Stimulated activated CD4-positive, alpha-beta T cell treated with anti-CD3 and anti-CD28 coated beads, Interleukin-1b, Interleukin-23, amount 100 ng/mL, for 1 hour (primary cell): ENCODE data around the gene COL21A1.
"Not testable (repeated sequence)": the region's sequence is repeated elsewhere in the genome, so short reads cannot be mapped to it uniquely, and the experiment has no call there.

Source experiments
- DNase-seq, 2 donors: peaks; one replicate each; pipeline ENCODE4 v3.0.0-alpha.2; 2020; ENCODE audit warnings: low read depth in 2 of 2

COL21A1 gene

GRCh38 chr6:56048601-56049000 lies 198.8 kb downstream of the COL21A1 start:
- DNase-seq = no peak

GRCh38 chr6:56047931-56048540 lies 199.3 kb downstream of the COL21A1 start:
- no peak for DNase-seq

- DNase-seq = no peak
Measured at GRCh38 chr6:56046576-56046975, 200.8 kb downstream of the COL21A1 start.

DNA sequence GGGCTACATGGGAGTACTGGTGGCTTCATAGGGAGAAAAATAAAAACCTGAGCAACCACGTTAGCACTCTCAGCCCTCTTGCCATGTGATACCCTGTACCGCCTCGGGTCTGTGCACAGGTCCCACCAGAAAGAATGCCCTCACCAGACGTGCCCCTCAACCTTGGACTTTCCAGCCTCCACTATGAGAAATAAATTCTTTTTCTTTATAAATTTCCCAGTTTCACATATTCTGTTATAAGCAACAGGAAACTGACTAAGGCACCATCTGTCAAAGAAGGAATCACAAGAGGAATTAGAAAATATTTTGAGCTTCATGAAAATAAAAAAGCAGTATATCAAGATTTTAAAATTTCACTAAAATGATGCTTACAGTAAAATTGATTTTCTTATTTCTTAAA lies 203.6 kb downstream of the COL21A1 start:
- no peak for DNase-seq

- DNase-seq = no peak
Measured at GRCh38 chr6:56043076-56043475, 204.3 kb downstream of the COL21A1 start.

DNA sequence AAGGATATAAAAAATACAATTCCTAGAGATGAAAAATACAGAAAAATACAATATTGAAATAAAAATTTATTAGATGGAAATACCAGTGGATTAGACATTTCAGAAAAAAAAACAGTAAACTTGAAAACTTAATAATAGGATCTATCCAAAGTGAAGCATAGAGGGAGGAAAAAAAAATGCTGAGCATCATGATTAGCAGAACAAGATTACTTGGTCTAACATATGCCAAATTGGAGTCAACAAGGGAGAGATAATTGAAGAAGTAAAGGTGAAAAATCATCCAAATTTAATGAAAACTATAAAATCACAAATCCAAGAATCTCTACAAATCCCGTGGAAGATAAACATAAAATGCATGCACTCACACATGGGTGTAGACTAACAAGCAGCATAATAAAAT lies 205.8 kb downstream of the COL21A1 start:
- DNase-seq = no peak

- DNase-seq = no peak
Measured at GRCh38 chr6:56040889-56041301, 206.5 kb downstream of the COL21A1 start.

DNA sequence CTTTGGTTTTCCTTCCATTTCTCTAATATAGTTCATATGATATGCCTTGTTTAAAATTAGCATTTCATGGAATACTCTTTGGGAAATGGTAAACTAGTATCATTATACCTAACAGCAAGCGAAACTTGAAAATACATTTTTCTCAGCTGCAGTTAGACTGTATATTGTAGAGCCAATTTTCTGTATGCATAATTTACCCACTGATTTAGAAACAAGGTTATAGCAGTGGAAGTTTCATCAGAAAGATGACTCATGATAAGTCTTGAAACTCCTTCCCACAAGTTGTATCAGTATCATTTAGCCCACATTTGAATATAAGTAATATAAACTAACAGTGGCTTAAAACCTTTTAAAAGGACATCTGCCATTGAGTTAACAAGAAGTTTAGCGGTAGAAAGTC lies 207.2 kb downstream of the COL21A1 start:
- no peak for DNase-seq

DNA sequence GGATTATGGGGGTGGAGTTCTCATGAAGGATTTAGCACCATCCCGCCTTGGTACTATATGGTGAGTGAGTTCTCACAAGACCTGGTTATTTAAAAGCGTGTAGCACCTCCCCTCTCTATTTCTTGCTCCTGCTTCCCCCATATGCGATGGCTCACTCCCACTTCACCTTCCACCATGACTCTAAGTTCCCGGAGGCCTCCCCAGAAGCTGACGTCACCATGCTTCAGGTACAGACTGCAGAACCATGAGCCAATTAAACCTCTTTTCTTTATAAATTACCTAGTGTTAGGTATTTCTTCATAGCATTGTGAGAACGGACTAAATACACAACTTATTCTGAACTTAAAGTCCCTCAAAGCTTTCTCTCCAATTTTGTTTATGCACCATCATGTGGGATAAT lies 208.6 kb downstream of the COL21A1 start:
- no peak for DNase-seq

- no peak for DNase-seq
Measured at GRCh38 chr6:56037601-56038000, 209.8 kb downstream of the COL21A1 start.

DNA sequence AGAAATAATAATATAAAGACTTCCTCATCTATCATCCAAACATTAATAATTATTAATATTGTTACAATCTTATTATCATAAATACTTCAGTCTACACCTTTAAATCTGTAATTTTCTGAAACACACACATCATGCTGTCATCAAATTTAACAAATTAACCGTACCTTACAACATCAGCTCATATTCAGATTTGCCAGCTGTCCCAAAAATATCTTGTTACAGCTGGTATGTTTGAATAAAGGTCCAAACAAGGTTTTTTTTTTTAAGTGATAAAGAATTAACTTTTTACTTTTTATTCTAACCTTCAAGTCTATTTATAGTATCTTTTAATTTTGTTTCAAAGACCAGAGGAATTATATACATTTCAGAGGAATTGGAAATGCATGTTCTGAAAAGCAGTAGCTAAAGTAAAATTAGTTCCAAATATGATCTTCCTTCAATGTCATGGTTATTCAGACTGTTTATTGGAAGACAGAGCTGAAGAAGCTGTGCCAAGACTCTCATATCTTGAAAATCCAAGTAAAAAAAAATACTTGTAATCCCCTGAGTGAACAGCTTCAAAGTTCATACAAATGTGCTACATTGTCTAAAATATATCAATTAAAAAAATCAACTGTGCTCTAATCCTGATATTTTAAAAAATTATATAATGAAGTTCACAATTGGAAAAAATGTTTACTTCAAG lies 210.3 kb downstream of the COL21A1 start:
- DNase-seq = no peak

- DNase-seq = no peak
Measured at GRCh38 chr6:56033401-56033800, 214.0 kb downstream of the COL21A1 start.

DNA sequence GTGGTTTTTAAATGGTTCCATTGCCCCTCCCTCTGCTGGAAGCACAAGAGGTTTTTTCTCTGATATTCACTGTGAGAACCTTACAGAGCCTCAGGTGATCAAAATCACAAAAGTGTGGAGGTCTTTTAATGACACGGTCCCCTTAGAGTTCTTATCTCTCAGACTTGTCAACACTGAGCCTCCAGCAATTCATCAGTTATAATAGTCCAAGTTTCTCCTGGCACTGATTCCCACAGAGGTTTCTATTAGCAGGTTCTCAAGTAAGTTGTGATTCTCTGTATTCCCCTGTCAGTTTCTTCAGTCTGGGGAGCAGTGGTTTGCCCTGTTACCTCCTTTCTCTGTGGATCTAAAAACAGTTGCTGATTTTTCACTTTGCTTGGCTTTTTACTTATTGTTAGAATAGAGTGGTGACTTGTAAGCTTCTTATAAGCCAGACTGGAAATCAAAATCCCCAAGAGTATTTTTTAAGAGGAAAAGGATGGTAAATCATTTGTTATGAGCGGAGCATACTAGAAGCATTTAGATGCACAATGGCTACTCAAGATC lies 214.6 kb downstream of the COL21A1 start:
- no peak for DNase-seq

DNA sequence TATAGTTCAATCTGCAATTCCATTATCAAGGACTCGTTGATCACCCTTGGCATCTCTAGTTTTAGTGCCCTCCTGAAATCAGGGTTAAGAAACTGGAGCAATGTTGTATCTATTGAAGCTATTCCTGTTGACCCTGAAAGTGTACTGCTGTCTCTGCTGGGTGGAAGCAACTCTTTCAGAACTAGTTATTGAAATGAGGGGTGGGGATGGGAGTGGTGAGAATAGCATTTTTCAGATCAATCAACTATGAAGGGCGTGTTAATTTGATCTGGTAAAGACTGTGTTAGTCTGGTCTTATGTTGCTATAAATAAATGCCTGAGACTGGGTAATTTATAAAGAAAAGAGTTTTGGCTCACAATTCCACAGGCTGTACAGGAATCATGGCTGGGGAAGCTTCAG lies 219.5 kb downstream of the COL21A1 start:
- no peak for DNase-seq

- no peak for DNase-seq
Measured at GRCh38 chr6:56026455-56027180, 220.8 kb downstream of the COL21A1 start.

- DNase-seq = no peak
Measured at GRCh38 chr6:56025795-56026194, 221.6 kb downstream of the COL21A1 start.

DNA sequence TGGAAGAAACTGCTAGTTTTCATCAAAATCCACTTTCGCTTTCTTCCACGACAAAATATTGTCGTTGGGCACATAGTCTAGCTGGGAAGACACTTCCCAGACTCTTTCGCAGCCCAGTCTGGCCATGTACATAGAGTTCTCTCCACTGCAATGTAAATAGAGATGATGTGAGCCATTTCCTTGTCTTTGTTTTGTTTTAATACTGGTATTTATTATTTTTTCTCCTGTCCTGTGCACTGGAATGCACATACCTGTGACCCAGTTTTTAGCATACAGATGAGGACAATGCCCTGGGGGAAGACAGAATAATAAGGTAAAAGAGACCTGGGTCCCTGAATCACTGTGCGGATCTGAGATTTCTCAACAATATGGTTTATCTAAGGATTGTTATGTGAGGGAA lies 222.4 kb downstream of the COL21A1 start:
- DNase-seq = no peak

GRCh38 chr6:56023829-56024228 lies 223.6 kb downstream of the COL21A1 start:
- DNase-seq = no peak

DNA sequence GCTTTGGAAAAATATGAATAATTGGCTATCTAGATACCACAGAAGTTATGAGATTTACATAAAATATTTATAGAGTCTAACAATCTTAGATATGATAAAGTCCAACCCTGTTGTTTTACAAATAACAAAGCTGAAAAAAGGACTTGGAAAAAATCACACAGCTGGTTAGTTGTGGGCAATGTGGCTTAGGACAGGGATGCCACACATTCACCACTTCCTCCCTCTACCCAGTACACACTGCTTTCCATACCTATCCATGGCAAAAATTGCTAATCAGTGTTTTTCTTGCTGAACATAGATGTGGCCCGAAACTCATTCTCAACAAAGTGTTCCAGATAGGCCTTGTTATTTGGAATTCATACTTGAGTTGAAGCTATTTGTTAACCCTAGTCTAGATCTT lies 224.7 kb downstream of the COL21A1 start:
- no peak for DNase-seq

DNA sequence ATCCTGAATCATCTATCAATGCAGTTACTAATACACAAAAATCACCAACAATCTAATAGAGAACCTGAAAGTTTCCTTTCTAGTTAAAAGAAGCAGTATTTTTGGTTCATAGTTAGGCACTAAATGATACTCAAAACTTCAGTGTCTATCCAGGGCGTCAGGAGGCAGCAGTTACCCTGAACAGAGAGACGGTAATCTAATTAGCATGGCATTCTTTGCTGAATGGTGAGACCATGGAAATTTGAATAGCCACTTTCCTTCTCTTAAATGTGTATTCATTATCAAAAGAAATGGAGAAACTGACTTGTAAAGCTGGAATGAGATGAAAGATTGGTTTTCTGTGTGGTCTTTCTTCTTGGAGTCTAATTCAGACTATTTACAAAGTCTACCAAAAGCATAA lies 225.4 kb downstream of the COL21A1 start:
- DNase-seq = no peak

DNA sequence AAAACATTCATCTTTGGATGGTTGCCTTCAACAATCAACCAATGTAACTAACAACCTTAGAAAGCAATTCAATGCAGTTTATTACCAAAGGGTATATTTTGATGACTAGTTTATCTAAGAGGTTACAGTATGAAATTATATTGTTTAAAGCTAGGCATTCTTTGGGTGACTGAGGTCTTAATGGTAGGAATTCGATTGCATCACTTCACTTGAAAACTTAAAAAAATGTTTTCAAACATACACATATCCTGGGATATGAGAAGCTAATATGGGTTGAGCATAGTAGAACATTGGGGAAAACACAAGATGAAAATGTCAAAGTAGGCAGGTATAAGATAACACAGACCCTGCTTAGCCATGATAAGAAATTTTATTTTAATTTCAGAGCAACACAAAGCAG lies 227.4 kb downstream of the COL21A1 start:
- DNase-seq = no peak

DNA sequence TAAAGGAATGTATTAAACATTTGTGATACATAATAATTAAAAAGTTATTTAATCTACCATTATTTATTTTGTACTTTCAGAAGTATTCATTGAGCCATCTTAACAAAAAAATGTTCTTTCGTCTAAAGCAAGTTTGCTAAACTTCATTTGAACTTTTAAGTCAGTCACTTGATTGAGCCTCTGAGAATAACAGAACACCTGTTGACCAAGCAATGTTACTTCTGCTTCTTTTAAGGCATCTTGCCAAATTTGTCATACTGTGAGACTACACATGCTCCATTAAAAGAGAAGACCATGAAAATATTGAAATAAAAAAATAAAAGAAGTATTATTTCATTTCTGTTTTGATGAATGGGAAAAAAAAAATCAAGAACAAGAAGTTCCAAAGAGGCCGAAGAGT lies 230.2 kb downstream of the COL21A1 start:
- DNase-seq = no peak

- not testable (repeated sequence) for DNase-seq
Measured at GRCh38 chr6:56014039-56014438, 233.3 kb downstream of the COL21A1 start.
